Ramos (cell line): ENCODE measurements around the gene MARCHF3.

Source experiments
- in situ Hi-C: fragments of 300-500 bp; cut with MboI; formaldehyde crosslinking; loops from one replicate; pipeline ENCODE4 v1.14.3; 2022; ENCODE audit warnings: low sequenced_read_pairs; ENCODE audit not compliant: unreplicated experiment

MARCHF3 gene

DNA sequence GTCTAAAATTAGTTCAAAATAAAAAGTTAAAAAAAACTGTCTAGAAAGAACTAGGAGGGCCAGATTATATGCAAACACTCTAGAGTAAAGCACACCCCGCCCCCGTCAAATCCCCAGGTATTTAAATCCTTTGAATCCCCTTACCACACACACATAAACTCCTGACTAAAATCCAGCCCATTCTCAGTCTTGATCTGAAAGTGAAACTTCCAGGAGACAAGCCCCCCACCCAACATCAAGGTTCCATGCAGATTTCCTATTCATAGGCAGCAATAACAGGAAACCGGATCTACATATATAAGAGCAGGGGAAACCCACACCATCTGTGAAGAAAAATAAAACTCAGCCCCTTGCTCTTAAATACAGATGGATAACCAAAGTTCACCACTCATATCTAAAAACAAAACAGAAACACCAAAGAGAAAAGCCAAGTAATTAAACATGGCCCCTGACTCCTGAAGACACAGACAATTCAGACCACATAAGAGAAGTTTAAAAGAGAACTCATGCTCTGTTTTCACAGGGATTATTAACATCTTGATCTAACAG is 42.3 kb downstream of the MARCHF3 start:
- in situ Hi-C loops, result no loop called here

DNA sequence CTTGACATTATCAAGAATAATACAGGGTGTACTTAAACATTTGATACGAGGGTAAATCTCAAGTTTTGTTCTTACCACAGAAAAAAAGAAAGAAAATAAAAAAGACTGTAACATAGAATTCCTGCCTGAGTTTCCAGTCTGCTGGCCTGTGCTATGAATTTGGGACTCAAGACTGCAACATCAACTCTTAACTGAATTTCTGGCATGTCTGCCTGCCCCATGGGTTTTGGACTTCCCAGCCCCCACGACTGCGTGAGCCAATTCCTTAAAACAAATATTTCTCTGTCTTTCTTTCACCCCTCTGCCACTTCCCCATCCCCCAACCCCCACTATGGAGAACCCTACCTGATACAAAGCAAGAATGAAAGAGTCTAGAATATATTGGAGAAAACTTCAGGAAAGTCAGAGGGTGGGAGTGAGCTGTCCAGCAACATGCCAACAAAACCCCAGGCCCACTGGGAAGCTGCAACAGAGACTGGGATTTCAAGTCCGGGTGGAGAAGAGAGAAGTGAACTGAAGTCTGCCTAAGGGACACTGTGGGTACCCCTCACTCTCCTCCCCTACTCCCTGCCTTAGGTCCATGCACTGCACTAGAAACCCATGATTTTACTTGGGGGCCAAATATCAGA is 43.0 kb downstream of the MARCHF3 start:
- in situ Hi-C loops, result no loop called here

DNA sequence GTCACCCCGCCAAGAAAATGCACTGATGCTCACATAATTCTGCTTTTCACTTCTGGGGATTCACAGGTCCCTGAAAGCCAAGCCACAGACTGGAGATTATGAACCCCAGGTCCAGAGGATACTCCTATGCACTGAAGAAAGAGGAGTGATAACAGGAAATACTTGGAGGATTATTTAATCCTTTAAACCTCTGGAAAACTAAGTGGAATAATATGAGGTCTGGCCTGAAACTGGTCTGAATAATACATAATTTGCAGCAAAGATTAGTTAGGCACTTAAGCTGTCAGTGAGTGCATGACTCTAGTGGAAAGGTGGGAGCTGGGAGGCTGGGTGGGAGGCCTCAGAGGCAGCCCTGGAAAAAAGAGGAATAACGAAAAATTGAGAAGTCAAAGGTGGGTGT is 45.7 kb downstream of the MARCHF3 start:
- in situ Hi-C loops, result no loop called here

DNA sequence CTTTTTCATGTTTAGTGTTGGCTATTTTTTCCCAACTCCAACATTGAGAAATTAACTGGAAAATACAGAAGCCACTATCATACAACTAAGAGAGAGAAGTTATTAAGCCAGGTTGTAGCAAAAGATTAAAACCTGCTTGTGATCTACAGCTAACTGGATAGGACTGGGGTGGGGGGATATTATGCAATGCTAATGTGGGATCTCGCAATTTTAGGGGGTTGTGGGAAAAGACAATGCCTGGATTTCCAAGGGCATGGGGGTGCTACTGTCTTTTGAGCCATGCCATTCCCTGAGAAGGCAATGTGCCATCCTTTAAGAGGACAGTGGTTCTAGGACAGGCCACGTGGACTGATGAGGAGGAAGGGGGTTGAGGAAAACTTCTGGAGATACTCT is 46.5 kb downstream of the MARCHF3 start:
- in situ Hi-C loops, result no loop called here

DNA sequence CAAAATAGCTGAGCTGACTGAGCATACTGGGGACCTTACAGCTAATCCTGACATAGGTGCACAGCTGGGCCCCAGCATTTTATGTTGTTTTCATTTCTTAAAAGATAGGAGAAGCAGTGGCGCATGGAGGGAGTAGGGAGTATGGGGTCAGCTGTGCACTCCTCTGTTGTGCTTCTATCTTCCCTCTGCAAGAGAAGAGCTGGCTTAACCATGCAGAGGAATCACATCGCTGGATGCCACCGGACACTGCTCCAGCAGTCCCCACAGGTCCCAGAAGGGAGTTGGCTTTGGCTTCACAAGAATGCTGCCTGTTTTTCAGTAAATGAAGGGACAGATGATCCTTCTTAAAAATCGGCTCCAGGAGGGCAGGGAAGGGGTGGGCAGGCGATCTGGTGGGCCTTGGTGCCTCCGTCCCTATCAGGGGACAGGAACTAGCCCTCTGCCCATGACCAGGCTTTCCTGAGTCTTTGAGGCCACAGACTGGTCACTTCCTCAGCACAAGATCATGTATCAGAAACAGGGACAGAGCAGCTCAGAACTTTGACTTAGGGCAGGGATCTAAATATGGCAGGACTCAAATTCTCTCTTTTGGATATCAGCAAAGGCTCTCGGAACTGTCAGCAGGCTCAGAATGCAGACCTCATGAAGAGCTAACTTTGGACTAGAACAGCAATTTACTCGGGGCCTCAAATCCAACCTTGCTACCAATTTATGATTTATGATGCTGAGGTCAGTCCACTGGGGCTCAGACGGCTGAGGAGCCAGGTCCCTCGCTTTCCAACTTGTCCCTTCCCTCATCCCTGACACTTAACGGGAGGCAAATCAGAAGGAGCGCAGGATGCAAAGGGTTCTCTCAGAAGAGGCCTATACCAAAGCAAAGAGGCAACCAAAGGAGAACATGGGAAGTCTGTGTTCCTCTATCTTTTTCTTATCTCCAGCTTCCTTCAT is 47.2 kb downstream of the MARCHF3 start:
- in situ Hi-C loops, result no loop called here

DNA sequence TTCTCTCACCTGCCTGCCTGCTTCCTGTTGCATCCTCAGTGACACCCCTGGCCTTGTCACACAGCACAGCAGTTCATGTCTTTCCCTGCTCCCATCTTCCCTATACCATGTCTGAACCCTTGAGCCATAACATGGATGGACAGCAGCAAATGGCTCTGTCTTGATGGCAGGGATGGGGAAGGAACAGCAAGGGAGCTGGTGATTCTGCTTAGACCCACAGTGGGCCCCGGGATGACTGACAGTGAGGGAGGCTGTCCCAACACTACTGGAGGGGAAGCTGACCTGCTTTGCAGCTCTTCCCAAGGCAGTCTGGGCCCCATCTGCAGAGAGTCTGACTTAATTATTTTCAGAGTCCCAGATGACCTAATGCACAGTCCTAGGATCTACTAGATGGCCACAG is 48.2 kb downstream of the MARCHF3 start:
- in situ Hi-C loops, result no loop called here

DNA sequence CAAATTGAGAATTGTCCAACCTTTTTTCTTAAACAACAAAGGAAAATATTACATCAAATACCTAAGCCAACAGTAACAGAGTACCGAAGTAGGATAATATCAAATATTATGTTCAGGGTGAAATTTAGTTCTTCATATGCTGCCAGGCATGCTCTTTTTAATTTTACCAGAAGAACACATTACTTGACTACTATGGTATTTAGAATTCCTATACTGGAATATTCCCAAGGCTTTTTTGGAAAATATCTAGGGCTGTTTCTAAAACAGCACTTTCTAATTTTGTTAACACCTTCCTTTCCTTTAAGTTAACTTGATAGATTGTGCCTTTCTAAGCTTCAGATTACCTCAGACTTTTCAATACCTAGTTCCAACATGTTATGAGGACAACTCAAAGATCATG is 48.7 kb downstream of the MARCHF3 start:
- in situ Hi-C loops, result no loop called here

DNA sequence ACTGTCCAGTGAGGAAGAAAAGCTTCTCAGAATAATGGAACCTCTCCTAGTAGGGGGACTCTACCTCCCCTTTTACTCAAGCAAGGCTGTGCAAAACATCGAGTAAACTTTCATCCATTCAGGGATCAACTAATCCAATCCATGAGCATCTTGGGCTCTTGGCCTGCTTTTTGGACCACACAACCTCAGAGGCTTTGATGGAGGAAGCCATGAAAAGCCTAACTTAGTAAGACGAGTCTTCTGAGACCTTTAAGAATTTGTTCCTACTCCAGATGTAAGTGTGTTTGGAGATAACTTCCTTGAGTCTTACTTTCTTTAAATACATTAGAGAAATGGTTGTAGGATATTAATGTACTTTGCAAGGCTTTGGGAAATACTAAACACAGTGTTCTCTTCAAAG is 49.1 kb downstream of the MARCHF3 start:
- in situ Hi-C loops, result no loop called here

DNA sequence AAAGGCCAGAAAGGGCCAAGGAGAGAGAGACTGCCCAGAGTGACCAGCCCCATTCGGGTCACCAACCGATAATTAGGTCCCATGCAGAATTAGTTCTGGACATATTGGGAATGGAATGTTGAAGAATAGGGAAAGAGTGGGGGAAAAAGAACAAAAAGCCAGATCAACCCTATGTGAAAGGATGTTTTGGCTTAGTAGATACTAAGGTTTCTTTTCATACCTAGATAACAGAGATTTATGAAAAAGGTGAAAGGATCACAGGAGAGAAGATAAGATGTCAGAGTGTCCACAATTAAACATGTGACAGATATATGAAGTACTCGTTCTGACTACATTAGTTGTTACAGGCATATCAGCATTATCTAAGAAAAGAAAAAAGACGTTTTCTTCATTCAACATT is 52.1 kb downstream of the MARCHF3 start:
- in situ Hi-C loops, result no loop called here

DNA sequence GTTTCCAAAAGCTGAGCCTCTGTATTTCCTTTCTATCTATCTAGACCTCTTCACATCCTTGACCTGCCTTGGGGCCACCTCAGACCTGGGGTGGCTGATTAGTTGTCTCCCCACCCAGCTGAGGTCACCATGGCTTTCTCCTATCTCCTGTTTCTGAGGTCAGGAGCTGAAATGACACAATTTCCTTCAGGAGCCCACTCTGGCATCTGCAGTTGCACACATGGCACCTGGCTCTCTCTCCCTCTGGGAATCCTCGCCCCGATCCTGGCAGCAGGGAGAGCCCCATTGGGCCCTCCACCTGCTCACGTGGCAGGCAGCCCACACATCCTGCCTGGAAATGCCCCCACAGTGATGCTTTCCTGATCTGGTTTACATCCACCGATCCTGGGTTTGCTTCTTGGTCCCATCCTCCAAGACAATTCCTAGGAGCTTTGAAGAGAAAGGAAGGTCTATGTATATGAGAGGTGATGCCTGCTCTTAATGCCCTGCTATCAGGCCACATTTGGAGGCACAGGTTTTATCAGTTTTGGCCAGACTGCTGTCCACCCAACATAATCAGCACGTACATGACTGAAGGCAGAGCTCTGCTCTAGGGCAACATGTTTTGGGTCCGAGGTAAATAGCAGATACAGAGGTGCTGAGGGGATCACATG is 53.7 kb downstream of the MARCHF3 start:
- in situ Hi-C loops, result no loop called here

DNA sequence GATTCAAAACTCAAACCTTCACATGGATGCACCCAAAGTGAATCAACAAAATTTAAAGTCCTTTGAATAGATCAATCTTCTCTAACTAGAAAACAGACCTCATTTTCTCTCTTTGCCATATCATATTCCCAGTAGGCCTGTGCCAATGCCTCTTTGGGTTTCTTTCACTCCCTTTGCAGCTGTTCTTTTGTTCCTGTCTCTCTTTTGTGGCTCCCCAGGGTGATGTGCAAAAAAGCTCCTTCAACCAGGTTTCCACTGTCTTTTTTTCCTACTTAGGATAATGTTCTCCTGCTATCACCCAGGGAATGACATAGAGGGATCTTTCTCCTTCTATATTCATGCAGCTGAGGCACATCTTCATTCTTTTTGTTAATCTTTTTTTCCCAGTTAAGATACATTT is 54.6 kb downstream of the MARCHF3 start:
- in situ Hi-C loops, result no loop called here

DNA sequence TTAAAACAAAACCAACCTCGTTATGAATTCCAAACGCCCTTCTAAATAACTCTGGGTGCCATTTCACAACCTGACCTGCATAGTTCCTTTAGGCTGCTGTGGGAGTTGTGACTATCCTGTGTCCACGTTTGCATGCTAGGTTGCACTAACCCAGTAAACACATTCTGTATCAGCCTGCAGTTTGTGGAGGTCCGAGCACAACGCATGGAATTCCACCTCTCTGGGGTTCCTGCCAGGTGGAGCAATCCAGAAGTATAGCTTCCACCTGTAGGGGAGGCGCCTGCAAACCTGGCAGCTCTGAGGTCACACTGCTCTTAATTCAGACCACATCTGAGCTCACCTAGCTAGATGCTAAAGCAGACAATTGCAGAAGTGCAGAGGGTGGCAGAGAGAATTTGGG is 57.2 kb downstream of the MARCHF3 start:
- in situ Hi-C loops, result no loop called here

DNA sequence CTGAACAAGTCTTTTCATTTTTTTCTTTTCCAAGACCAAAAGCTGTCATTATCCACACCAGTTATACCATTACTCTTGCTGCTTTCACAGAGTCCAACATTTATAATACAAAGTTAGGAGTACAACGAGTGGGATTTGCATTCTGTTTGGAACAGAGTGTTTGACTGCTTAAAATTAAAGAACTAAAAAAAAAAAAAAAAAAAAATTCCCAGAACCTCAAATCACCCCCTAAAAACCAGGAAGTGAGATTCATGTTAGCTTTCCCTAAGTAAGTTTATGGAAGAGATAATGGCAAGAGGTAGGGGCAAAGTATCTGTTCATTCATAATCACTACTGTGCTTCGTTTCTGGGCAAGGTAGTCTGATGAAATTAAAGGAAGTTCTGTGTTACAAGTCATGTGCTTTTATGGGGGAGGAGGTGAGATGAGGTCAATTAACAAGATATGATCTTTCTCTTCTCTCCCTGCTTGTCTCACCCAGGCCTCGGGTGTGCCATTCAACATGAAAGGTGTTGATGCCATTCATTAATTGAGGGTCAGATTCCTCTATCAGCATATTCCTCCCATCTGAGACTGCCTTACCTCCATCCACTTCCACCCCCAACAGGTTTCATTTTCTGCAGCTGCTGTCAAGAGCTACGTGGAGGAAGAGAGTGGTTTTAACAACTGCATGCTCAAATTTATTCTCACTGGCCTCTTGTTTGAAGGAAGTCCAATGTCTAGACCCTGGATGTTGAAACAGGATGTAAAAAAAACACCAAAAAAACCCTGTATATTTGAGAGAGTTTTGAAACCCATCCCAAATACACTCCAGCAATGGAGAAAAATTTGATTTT is 58.1 kb downstream of the MARCHF3 start:
- in situ Hi-C loops, result no loop called here

DNA sequence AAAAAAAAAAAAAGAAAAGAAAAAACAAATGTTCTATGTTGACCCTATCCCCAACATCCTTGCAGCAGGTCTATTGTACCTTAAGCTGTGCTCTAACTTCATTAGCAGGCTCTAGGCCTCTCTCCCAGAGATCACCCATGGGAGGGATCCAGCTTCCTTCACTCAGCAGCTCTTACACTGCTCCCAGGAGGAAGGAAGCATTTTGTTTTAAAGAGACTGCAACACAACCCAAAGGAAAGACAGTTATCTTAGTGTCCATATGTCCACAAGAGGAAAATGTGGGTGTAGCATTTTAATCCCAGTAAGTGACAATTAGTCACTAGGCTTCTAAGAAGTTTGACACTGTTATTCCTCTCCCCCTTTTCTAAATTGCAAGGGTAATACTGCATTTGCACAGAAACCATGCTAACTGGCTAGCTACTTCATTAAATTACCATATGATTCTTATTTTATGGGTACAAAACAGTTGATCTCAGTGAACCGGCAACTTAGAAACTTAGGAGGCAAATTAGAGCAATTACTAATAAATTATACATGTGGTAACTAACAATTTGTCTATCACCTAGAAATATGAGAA is 58.8 kb downstream of the MARCHF3 start:
- in situ Hi-C loops, result no loop called here

DNA sequence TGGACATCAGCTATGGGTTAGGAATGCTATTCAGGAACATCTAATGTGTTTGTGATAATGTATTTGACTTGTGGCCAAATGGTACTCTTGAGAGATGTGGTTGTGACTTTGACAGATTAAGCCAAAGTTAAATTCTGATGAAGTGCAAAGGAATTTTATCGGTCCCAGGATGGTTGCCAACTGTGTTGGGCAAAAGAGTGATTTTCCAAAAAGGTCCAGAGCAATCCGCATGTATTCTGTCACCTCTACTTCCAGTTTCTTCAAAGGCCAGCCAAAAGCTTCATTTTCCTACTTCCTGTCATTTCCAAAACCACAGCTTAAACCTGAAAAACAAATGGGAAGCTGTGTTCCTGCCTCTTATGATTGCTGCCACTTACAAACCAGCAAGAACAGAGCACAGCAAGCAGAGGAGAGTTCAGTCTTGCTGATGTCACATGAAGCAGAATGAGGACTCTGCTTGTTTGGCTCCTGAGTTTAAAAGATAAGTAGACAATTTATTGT is 59.8 kb downstream of the MARCHF3 start:
- in situ Hi-C loops, result no loop called here

DNA sequence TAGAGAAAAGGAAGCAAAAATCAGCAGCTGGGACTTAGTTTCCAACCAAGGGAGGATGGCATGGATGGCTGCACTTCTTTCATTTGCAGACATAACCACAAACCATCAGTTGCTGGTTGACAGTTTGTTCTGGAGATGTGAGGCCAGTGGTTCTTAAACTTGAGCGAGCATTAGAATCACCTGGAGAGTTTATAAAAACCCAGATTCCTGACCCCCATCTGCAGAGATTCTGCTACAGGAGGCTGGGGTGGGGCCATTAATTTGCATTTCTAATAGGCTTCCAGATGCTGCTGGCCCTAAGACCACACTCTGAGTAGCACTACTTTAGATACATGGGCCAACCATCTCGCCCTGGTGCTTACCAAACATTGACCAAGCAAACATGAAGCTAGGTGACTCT is 60.8 kb downstream of the MARCHF3 start:
- in situ Hi-C loops, result no loop called here

DNA sequence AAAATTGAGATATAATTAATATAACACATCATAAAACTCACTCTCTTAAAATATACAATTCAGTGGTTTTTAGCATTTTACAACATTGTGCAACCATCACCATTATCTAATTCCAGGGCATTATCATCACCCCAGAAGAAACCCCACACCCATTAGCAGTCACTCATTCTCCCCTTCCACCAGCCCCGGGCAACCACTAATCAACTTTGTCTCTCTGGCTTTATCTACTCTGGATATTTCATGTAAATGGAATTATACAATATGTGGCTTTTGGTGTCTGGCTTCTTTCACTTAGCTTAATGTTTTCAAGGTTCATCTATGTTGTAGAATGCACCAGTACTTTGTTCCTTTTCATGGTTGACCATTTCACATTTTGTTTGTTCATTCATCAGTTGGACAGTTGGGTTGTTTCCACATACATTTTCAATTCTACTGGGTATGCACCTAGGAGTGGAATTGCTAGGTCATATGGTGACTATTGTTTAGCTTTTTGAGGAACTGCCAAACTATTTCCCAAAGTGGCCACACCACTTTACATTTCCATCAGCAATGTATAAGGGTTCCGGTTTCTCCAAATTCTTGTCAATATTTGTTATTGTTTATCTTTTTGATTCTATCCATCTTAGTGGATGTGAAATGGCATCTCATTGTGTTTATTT is 62.4 kb downstream of the MARCHF3 start:
- in situ Hi-C loops, result no loop called here

DNA sequence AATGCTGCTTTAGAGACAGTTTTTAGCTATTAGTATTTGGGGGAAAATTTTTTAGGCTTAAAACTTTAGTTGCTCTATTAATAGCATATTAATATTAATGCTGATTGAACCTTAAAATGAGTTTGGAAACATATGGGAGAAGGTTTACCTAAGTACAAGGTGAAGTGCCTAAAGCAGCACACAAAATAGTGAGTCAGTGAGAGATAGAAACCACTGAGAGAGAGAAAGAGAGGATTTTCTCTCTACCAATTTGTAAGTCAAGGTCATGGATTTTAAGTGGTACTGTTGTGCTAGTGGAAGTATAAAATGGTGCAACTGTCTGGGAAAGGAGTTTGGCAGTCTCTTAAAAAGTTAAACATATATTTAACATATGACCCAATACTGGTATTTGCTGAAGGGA is 64.9 kb downstream of the MARCHF3 start:
- in situ Hi-C loops, result no loop called here

DNA sequence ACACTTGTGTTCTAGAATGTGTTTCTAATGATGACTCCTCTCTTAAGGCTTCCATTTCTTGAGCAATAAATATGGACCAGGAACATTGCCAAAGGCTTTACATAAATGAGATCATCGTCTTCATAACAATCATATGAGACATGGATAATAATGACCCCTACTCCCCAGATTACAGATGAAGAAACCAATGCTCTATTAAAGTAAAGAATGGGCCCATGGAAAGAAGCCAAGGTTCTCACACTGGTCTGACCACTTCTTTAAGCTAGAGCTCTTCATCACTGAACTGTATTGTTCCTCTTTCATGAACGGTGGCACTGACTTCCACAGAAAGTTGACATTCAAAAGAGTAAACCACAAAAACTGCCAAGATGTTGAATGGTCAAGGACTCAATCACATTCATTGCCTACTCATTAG is 65.3 kb downstream of the MARCHF3 start:
- in situ Hi-C loops, result no loop called here
